ENCODE data around the gene UBE2G1. TPM values are rescaled to one million over a fixed set of nuclear protein-coding genes. Genes with fewer than 3 reads are reported as not detected.

The UBE2G1 gene
- total and polyA plus RNA-seq, 4 donors: 19.9 to 25.3 (median 21.3) TPM

- Histone ChIP-seq H3K4me3 (ENCODE audit: low read depth in 1 of 3, low read length in 3 of 3) (no peak overlapping the region), H3K9me3 (ENCODE audit: control insufficient read depth in 4 of 4, low read length in 3 of 4) (no peaks in the 10 kb centered on the region), H3K36me3 (ENCODE audit: control insufficient read depth in 4 of 4, insufficient read depth in 3 of 4, low read depth in 1 of 4, low read length in 3 of 4) (peaks cover 0 to 2% (median 0%) of the 10 kb centered on the region in 4 donors), H3K4me1 (ENCODE audit: control insufficient read depth in 4 of 4, insufficient read depth in 4 of 4, low read length in 3 of 4) (peaks cover 0 to 23% (median 6%) of the 10 kb centered on the region in 4 donors), H3K27me3 (ENCODE audit: control insufficient read depth in 4 of 4, insufficient read depth in 4 of 4, low read length in 3 of 4) (no peaks in the 10 kb centered on the region), H3K9ac (ENCODE audit: low read depth in 1 of 2, low read length in 2 of 2) (no peak overlapping the region), H3K27ac (ENCODE audit: low read depth in 1 of 2, low read length in 2 of 2) (no peak overlapping the region)
- WGBS: 70% methylated on average over 5 of the region's 5 CpGs
- TF ChIP-seq GABPA (IDR thresholded peaks at IDR 0.05 in 1 of 2, conservative IDR thresholded peaks at IDR 0.05 in 1 of 2): no peak
- no peak for TF ChIP-seq YY1 (IDR thresholded peaks at IDR 0.05)
- no peak for TF ChIP-seq SP1 (IDR thresholded peaks at IDR 0.05)
- no peak for TF ChIP-seq HNF4A (conservative IDR thresholded peaks at IDR 0.05)
- TF ChIP-seq FOXA2 (IDR thresholded peaks at IDR 0.05): no peak
- TF ChIP-seq CTCF (IDR thresholded peaks at IDR 0.05; ENCODE audit: low read depth, low read length, missing input control): no peak
- no peak for TF ChIP-seq MAX (IDR thresholded peaks at IDR 0.05)
- no peak for TF ChIP-seq ZBTB33 (IDR thresholded peaks at IDR 0.05)
- DNase-seq (ENCODE audit: low spot score): no peak
Observed at GRCh38 chr17:4247361-4247970, 119.0 kb downstream of the UBE2G1 start.

DNA sequence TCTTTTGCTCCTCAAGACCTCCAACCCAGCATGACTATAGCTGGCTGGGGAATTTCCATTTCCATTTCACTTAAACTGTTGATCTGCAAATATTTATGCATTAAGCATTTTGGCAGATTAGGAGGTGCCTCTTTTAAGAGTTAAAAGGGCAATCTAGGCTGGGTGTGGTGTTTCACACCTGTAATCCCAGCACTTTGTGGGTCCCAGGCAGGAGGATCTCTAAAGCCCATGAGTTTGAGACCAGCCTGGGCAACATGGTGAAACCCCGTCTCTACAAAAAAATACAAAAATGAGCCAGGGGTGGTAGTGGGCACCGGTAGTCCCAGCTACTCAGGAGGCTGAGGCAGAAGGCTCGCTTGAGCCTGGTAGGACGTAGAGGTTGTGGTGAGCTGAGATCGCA lies 119.8 kb downstream of the UBE2G1 start:
- TF ChIP-seq HNF4G (IDR thresholded peaks at IDR 0.05): no peak
- TF ChIP-seq EGR1 (IDR thresholded peaks at IDR 0.05; ENCODE audit: low read depth in 2 of 2): no peak
- TF ChIP-seq SP1 (IDR thresholded peaks at IDR 0.05): no peak
- TF ChIP-seq GABPA (IDR thresholded peaks at IDR 0.05 in 1 of 2, conservative IDR thresholded peaks at IDR 0.05 in 1 of 2): no peak
- no peak for TF ChIP-seq RXRA (IDR thresholded peaks at IDR 0.05)
- TF ChIP-seq TAF1 (conservative IDR thresholded peaks at IDR 0.05): no peak
- 98% methylated on average over 5 of the region's 5 CpGs for WGBS
- H3K36me3 ChIP-seq (ENCODE audit: control insufficient read depth in 4 of 4, insufficient read depth in 3 of 4, low read depth in 1 of 4, low read length in 3 of 4): peaks cover 0 to 5% (median 0%) of the 10 kb centered on the region in 4 donors
- H3K9ac ChIP-seq (ENCODE audit: low read depth in 1 of 2, low read length in 2 of 2): no peak overlapping the region
- no peak overlapping the region for H3K4me3 ChIP-seq (ENCODE audit: low read depth in 1 of 3, low read length in 3 of 3)
- no peak overlapping the region for H3K27ac ChIP-seq (ENCODE audit: low read depth in 1 of 2, low read length in 2 of 2)
- no peaks in the 10 kb centered on the region for H3K9me3 ChIP-seq (ENCODE audit: control insufficient read depth in 4 of 4, low read length in 3 of 4)
- DNase-seq (ENCODE audit: low spot score): no peak
- H3K4me1 ChIP-seq (ENCODE audit: control insufficient read depth in 4 of 4, insufficient read depth in 4 of 4, low read length in 3 of 4): peaks cover 0 to 23% (median 6%) of the 10 kb centered on the region in 4 donors
- H3K27me3 ChIP-seq (ENCODE audit: control insufficient read depth in 4 of 4, insufficient read depth in 4 of 4, low read length in 3 of 4): no peaks in the 10 kb centered on the region

DNA sequence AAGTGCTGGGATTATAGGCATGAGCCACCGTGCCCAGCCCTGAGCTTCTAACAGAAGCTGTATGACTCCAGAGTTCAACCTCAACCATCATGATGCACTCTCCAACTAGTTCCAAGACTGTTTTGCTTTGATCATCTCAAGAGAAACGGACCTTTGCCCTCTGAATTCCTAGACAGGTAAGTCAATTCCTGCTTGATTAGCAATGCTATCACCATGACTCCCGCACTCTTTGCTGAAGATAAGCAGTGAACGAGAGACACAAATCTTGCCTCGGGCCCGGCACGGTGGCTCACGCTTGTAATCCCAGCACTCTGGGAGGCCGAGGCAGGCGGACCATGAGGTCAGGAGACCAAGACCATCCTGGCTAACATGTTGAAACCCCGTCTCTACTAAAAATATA lies 124.9 kb downstream of the UBE2G1 start:
- H3K27ac ChIP-seq (ENCODE audit: low read depth in 1 of 2, low read length in 2 of 2): no peak overlapping the region
- peaks cover 0 to 16% (median 4%) of the 10 kb centered on the region in 4 donors for H3K4me1 ChIP-seq (ENCODE audit: control insufficient read depth in 4 of 4, insufficient read depth in 4 of 4, low read length in 3 of 4)
- 90% methylated on average over 11 of the region's 11 CpGs for WGBS
- no peaks in the 10 kb centered on the region for H3K9me3 ChIP-seq (ENCODE audit: control insufficient read depth in 4 of 4, low read length in 3 of 4)
- H3K36me3 ChIP-seq (ENCODE audit: control insufficient read depth in 4 of 4, insufficient read depth in 3 of 4, low read depth in 1 of 4, low read length in 3 of 4): peaks cover 8 to 19% (median 14%) of the 10 kb centered on the region in 4 donors
- H3K4me3 ChIP-seq (ENCODE audit: low read depth in 1 of 3, low read length in 3 of 3): no peak overlapping the region
- H3K9ac ChIP-seq (ENCODE audit: low read depth in 1 of 2, low read length in 2 of 2): no peak overlapping the region
- DNase-seq (ENCODE audit: low spot score): no peak
- no peaks in the 10 kb centered on the region for H3K27me3 ChIP-seq (ENCODE audit: control insufficient read depth in 4 of 4, insufficient read depth in 4 of 4, low read length in 3 of 4)
- TF ChIP-seq SP1 (IDR thresholded peaks at IDR 0.05): no peak
- no peak for TF ChIP-seq ZBTB33 (IDR thresholded peaks at IDR 0.05)
- no peak for TF ChIP-seq TAF1 (conservative IDR thresholded peaks at IDR 0.05)
- no peak for TF ChIP-seq CTCF (IDR thresholded peaks at IDR 0.05; ENCODE audit: low read depth, low read length, missing input control)
- no peak for TF ChIP-seq GABPA (IDR thresholded peaks at IDR 0.05 in 1 of 2, conservative IDR thresholded peaks at IDR 0.05 in 1 of 2)
- TF ChIP-seq FOXA1 (IDR thresholded peaks at IDR 0.05): no peak
- TF ChIP-seq RXRA (IDR thresholded peaks at IDR 0.05): no peak
- no peak for TF ChIP-seq MAX (IDR thresholded peaks at IDR 0.05)
- TF ChIP-seq ATF3 (IDR thresholded peaks at IDR 0.05): no peak
- TF ChIP-seq NR2F2 (IDR thresholded peaks at IDR 0.05): no peak
- no peak for TF ChIP-seq EGR1 (IDR thresholded peaks at IDR 0.05; ENCODE audit: low read depth in 2 of 2)

Data from liver (tissue), 9 donors.